ENCODE results near the gene C6orf89.

C6orf89 gene

DNA sequence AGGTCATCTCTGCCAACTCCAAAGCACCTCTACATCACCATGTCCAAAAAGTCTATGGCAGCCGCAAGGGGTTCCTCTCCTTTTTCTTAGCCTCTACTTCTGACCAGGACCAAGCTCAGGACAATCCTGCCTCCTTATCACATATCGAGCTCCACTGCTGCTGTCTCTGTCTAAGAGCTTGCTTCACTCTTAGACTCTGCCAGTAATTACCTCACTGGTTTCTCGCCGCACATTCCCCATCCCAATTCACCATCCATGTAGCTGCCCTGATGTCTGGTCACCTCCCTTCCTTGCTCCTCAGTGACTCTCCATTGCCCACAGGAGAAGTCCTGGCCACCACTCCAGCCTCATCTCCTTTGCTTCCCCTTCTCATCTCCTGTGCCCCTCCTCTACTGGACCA, 44.7 kb downstream of the C6orf89 start:
- H3K36me3 ChIP-seq (replicated peaks; ENCODE audit: low read depth, low read length), result no peaks in the 10 kb centered on the region
- no peak overlapping the region for H2AFZ ChIP-seq (ENCODE audit: low read depth, low read length)
- H3K27ac ChIP-seq (ENCODE audit: low read length), result no peak overlapping the region
- TF ChIP-seq, protein P1, sequence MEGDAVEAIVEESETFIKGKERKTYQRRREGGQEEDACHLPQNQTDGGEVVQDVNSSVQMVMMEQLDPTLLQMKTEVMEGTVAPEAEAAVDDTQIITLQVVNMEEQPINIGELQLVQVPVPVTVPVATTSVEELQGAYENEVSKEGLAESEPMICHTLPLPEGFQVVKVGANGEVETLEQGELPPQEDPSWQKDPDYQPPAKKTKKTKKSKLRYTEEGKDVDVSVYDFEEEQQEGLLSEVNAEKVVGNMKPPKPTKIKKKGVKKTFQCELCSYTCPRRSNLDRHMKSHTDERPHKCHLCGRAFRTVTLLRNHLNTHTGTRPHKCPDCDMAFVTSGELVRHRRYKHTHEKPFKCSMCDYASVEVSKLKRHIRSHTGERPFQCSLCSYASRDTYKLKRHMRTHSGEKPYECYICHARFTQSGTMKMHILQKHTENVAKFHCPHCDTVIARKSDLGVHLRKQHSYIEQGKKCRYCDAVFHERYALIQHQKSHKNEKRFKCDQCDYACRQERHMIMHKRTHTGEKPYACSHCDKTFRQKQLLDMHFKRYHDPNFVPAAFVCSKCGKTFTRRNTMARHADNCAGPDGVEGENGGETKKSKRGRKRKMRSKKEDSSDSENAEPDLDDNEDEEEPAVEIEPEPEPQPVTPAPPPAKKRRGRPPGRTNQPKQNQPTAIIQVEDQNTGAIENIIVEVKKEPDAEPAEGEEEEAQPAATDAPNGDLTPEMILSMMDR (IDR thresholded peaks at IDR 0.05; ENCODE audit: low read depth, low read length), result no peak
- no peak for TF ChIP-seq EZH2phosphoT487 (IDR thresholded peaks at IDR 0.05; ENCODE audit: low read depth)
- no peaks in the 10 kb centered on the region for H4K20me1 ChIP-seq (ENCODE audit: insufficient read depth, low read length)
- 0 out of 2 replicates have a peak, but pooled peaks cover 4% of the 10 kb centered on the region for H3K27me3 ChIP-seq (ENCODE audit: low read depth, low read length)
- H3K9ac ChIP-seq (ENCODE audit: low read length), result no peak overlapping the region
- H3K9me3 ChIP-seq (ENCODE audit: insufficient read depth, low read length), result no peaks in the 10 kb centered on the region
- H3K4me3 ChIP-seq (ENCODE audit: low read length), result no peak overlapping the region
- peaks cover 27% of the 10 kb centered on the region for H3K4me1 ChIP-seq (ENCODE audit: low read length)
- no peaks in the 10 kb centered on the region for H3K79me2 ChIP-seq (ENCODE audit: low read length)
- H3K4me2 ChIP-seq (ENCODE audit: low read length), result no peak overlapping the region

DNA sequence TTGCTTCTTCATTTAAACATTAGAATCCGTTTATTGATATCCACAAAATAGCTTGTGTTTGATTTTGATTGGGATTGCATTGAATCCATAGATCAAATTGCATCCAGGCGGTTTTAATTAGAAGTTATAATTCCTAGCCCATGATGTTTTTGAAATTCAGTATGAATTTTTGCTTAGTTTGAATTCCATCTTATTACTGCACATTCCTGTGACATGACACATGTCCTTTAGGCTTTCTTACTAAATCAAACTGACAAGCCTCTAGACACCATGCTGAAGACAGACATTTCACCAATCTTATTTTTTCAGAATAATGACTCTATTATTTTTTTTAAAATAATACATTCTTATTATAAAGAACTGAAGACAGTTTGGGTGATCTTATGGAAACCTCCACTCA, 47.4 kb downstream of the C6orf89 start:
- no peak overlapping the region for H3K4me2 ChIP-seq (ENCODE audit: low read length)
- H3K36me3 ChIP-seq (replicated peaks; ENCODE audit: low read depth, low read length), result no peaks in the 10 kb centered on the region
- no peaks in the 10 kb centered on the region for H4K20me1 ChIP-seq (ENCODE audit: insufficient read depth, low read length)
- H2AFZ ChIP-seq (ENCODE audit: low read depth, low read length), result no peak overlapping the region
- no peaks in the 10 kb centered on the region for H3K9me3 ChIP-seq (ENCODE audit: insufficient read depth, low read length)
- H3K79me2 ChIP-seq (ENCODE audit: low read length), result no peaks in the 10 kb centered on the region
- H3K27me3 ChIP-seq (ENCODE audit: low read depth, low read length), result 0 out of 2 replicates have a peak, but pooled peaks cover 4% of the 10 kb centered on the region
- H3K4me1 ChIP-seq (ENCODE audit: low read length), result peaks cover under 1% of the 10 kb centered on the region
- no peak overlapping the region for H3K27ac ChIP-seq (ENCODE audit: low read length)
- TF ChIP-seq, protein P1 (IDR thresholded peaks at IDR 0.05; ENCODE audit: low read depth, low read length), result no peak
- TF ChIP-seq EZH2phosphoT487 (IDR thresholded peaks at IDR 0.05; ENCODE audit: low read depth), result no peak
- no peak overlapping the region for H3K4me3 ChIP-seq (ENCODE audit: low read length)
- H3K9ac ChIP-seq (ENCODE audit: low read length), result no peak overlapping the region

DNA sequence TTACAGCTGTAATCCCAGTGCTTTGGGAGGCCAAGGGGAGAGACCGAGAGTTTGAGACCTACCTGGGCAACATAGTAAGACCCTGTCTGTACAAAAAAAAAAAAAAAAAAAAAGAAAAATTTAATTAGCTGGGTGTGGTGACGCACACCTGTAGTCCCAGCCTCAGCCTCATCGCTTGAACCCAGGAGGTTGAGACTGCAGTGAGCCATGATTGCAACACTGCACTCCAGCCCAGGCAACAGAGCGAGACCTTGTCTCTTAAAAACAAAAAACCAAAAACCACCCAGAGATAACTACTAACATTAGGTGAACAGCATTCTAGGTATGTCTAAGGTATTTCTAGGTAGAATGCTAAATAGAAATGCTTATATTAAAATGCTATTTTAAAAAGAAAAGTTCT, 47.8 kb downstream of the C6orf89 start:
- H3K27me3 ChIP-seq (ENCODE audit: low read depth, low read length), result 0 out of 2 replicates have a peak, but pooled peaks cover 4% of the 10 kb centered on the region
- no peak overlapping the region for H2AFZ ChIP-seq (ENCODE audit: low read depth, low read length)
- H3K4me1 ChIP-seq (ENCODE audit: low read length), result no peaks in the 10 kb centered on the region

DNA sequence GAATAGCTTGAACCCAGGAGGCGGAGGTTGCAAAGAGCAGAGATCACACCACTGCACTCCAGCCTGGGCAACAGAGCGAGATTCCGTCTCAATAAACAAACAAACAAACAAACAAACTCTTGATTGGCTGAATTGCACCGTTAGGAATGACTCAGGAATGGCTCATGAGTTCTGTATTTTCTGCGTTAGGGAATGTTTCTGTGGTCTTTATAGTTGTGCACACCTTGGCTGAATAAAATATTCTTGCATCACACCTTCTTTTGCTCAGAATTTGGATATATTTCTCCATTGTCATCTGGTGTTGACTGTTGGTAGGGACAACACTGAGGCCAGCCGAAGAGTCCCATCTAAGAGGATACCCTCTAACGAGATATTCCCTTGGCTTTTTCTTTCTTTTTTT, 49.1 kb downstream of the C6orf89 start:
- TF ChIP-seq, protein P1 (IDR thresholded peaks at IDR 0.05; ENCODE audit: low read depth, low read length), result no peak
- no peak for TF ChIP-seq EZH2phosphoT487 (IDR thresholded peaks at IDR 0.05; ENCODE audit: low read depth)
- H3K9ac ChIP-seq (ENCODE audit: low read length), result no peak overlapping the region
- H4K20me1 ChIP-seq (ENCODE audit: insufficient read depth, low read length), result no peaks in the 10 kb centered on the region
- H3K4me1 ChIP-seq (ENCODE audit: low read length), result no peaks in the 10 kb centered on the region
- H3K4me3 ChIP-seq (ENCODE audit: low read length), result no peak overlapping the region
- H3K36me3 ChIP-seq (replicated peaks; ENCODE audit: low read depth, low read length), result no peaks in the 10 kb centered on the region
- H3K9me3 ChIP-seq (ENCODE audit: insufficient read depth, low read length), result no peaks in the 10 kb centered on the region
- H3K79me2 ChIP-seq (ENCODE audit: low read length), result no peaks in the 10 kb centered on the region
- no peak overlapping the region for H2AFZ ChIP-seq (ENCODE audit: low read depth, low read length)
- 0 out of 2 replicates have a peak, but pooled peaks cover 4% of the 10 kb centered on the region for H3K27me3 ChIP-seq (ENCODE audit: low read depth, low read length)
- H3K4me2 ChIP-seq (ENCODE audit: low read length), result no peak overlapping the region
- H3K27ac ChIP-seq (ENCODE audit: low read length), result no peak overlapping the region

More for the DNA sequence above, 47.8 kb downstream of the C6orf89 start:
- H3K36me3 ChIP-seq (replicated peaks; ENCODE audit: low read depth, low read length), result no peaks in the 10 kb centered on the region
- no peak overlapping the region for H3K9ac ChIP-seq (ENCODE audit: low read length)
- TF ChIP-seq, protein P1 (IDR thresholded peaks at IDR 0.05; ENCODE audit: low read depth, low read length), result no peak
- TF ChIP-seq EZH2phosphoT487 (IDR thresholded peaks at IDR 0.05; ENCODE audit: low read depth), result no peak
- no peak overlapping the region for H3K27ac ChIP-seq (ENCODE audit: low read length)
- no peaks in the 10 kb centered on the region for H3K79me2 ChIP-seq (ENCODE audit: low read length)
- no peak overlapping the region for H3K4me2 ChIP-seq (ENCODE audit: low read length)
- H3K4me3 ChIP-seq (ENCODE audit: low read length), result no peak overlapping the region
- no peaks in the 10 kb centered on the region for H4K20me1 ChIP-seq (ENCODE audit: insufficient read depth, low read length)
- no peaks in the 10 kb centered on the region for H3K9me3 ChIP-seq (ENCODE audit: insufficient read depth, low read length)

Data from OCI-LY3 (cell line).